G401 (cell line): ENCODE results near the gene POLE. TPM values are rescaled to one million over a fixed set of nuclear protein-coding genes. Genes with fewer than 3 reads are reported as not detected.
"Not testable (repeated sequence)": the region's sequence is repeated elsewhere in the genome, so short reads cannot be mapped to it uniquely, and the experiment has no call there.

Experiments
- DNase-seq: peaks from one replicate; pipeline ENCODE4 v3.0.0-alpha.2; 2015; ENCODE audit warnings: low spot score
- in situ Hi-C: cut with HindIII; loops from 2 replicates; pipeline ENCODE4 v1.10.0; 2016; ENCODE audit warnings: low sequenced_read_pairs, mixed read lengths
- total RNA-seq: library from RNA; depleted of rRNA; stranded (reverse); fragments of >200 nt; shearing (Covaris generic); gene quantifications from 2 replicates; pipeline ENCODE4 v1.2.3, GENCODE V29; 2014

The POLE gene
- total RNA-seq, 1 experiment from 2014 or later: 30.9 TPM

- DNase-seq: no peak
- in situ Hi-C loops: no loop called here
These were observed 82.3 kb downstream of the POLE start for GRCh38 chr12:132604668-132605441.

- no peak for DNase-seq
- in situ Hi-C loops: no loop called here
These were observed 83.0 kb downstream of the POLE start for GRCh38 chr12:132604151-132604618.

DNA sequence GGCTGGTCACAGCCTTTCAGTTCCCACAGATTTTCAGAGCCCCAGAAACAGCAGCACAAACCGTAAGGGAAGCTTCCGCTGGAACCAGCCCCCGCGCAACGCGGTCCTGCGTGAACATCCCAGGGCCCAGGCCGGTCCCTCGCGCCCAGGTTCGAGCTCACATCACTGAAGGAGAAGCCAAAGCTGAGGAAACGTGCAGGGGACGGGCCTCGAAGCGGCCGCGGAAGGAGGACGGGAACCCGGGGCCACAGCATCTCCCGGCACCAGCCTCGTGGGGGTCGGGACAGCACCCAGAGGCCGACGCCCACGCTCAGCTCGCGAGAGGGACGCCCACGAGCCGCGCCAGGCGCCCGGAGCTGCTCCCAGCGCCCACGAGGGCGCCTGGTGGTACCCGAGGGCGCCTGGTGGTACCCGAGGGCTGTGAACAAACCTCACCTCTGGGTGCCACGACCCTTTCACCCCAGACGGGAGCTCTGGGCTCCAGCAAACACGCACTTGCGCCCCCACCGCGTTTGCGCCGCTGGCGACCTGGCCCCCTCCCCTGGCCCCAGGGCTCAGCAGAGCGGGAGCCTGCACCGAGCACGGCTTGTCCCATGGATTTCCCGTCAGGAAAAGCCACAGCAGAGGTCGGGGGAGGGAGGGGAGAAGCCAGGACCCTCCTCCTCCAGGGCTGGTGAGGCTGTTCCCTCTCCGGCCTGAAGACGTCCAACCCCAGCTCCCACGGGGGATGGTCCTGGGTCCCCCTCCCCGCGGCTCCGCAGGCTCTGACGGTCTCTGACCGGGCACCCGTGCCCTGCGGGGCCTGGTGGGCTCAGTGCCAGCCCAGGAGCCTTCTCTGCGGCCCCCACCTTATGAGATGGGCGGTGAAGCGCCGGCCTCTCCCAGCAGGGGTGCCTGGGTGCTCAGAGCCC is 83.6 kb downstream of the POLE start:
- in situ Hi-C loops: no loop called here

GRCh38 chr12:132602572-132603239 is 84.4 kb downstream of the POLE start:
- in situ Hi-C loops: no loop called here
- no peak for DNase-seq

More for the DNA sequence above, 83.6 kb downstream of the POLE start:
- no peak for DNase-seq

GRCh38 chr12:132601171-132601883 is 85.8 kb downstream of the POLE start:
- in situ Hi-C loops: no loop called here
- no peak for DNase-seq

DNA sequence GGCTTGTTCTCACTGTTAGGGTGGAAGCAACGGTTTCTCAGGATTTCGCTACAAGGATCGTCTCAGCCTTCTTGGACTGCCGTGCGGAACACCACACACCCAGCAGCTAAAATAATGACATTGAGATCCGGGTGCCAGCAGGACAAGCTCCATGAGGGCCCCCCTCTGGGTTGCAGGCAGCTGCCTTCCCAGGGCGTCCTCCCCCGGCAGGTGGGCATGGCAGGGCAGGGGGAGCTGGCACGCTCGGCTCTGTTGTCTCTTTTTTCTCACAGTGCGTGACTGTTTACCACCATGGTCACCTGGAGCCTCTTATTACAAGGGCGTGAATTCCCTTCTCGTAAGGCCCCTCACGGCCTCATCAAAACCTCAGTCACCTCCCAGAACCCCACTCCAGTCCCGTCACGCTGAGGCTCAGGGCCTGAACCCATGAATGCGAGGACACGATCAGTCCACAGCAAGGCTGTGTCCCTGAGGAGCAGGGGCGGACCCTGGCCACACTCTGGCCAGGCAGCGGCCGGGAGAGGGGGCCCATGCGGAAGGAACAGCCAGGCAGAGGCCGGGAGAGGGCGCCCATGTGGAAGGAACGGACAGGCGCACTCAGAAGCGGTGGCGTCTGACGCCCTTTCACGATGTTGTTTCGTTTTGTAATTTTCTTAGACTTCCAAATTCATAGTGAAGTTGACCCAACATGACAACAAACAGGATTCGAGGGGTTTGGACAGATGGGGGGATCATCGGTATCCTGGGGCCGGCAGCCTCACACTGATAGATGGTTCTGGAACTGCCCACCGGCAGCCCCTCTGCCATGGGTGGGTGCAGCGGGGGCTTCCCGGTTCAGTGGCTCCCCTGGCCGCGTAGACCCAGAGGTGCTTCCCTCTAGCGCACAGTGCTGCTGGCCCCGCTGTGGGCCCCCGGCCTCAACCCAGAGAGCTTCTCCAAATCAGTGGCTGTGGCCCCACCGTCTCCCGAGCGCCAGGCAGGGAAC is 86.8 kb downstream of the POLE start:
- DNase-seq: peak; percentile 59
- in situ Hi-C loops: no loop called here

- in situ Hi-C loops, DNase-seq: not testable (repeated sequence)
These were observed 87.6 kb downstream of the POLE start for GRCh38 chr12:132599502-132599901.

DNA sequence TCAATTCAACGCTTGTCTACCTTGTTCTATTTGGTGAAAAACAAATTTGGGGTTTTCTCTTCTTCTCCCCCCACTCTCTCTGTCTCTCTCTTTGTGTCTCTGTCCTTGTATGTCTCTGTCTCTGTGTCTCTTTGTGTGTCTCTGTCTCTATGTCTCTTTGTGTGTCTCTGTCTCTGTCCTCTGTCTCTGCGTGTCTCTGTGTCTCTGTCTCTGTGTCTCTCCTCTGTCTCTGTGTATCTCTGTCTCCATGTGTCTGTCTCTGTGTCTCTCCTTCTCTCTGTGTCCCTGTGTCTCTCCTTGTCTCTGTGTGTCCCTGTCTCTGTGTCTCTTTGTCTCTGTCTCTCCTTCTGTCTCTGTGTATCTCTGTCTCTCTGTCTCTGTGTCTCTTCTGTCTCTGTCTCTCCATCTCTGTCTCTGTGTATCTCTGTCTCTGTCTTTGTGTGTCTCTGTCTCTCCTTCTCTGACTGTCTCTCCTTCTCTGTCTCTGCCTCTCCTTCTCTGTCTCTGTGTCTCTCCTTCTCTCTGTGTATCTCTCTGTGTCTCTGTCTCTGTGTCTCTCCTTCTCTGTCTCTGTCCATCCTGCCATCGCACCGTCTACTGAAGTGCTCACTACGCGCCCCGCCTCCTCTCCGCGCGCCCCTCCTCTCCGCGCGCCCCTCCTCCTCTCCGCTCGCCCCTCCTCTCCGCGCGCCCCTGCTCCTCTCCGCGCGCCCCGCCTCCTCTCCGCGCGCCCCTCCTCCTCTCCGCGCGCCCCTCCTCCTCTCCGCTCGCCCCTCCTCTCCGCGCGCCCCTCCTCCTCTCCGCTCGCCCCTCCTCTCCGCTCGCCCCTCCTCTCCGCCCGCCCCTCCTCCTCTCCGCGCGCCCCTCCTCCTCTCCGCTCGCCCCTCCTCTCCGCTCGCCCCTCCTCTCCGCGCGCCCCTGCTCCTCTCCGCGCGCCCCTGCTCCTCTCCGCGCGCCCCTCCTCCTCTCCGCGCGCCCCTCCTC is 89.5 kb downstream of the POLE start:
- DNase-seq: no peak
- in situ Hi-C loops: no loop called here

DNA sequence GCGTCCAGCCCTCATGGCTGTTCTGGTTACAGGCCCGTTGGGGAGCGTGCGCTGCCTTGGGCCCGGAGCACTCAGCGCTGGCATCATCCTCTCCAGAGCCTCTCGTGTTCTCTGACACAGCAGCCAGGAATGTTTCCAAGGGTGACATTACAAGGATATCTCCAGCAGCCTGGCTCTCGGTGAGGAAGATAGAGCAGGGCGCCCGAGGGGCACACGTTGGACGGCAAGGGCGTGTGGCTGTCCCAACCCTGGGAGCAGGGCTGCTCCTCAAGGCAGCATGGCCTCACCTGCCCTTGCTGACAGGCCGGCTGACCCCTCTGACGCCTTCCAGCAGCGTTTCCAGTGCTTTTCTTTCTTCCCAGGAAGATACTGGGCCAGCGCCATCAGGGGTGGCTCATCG is 91.1 kb downstream of the POLE start:
- DNase-seq: no peak
- in situ Hi-C loops: no loop called here

DNA sequence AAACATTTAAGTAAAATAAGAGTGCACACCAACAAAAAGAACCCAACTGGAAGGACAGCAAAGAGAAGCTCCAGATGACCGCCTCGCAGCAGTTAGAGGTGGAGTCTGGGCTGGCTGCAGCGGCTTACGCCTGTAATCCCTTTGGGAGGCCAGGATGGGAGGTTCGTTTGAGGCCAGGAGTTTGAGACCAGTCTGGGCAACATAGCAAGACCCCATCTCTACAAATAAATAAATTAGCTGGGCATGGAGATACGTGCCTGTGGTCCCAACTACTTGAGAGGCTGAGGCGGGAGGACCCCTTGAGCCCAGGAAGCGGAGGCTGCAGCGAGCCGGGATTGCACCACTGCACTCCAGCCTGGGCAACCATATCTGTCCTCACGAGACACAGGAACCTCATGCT is 92.0 kb downstream of the POLE start:
- in situ Hi-C loops: no loop called here
- no peak for DNase-seq

- peak; percentile 99 for DNase-seq
- in situ Hi-C loops: no loop called here
These were observed 93.2 kb downstream of the POLE start for GRCh38 chr12:132593938-132594358.

- in situ Hi-C loops: no loop called here
- DNase-seq: no peak
These were observed 93.6 kb downstream of the POLE start for GRCh38 chr12:132593521-132593920.

GRCh38 chr12:132593071-132593470 is 94.1 kb downstream of the POLE start:
- no peak for DNase-seq
- in situ Hi-C loops: no loop called here

- in situ Hi-C loops: no loop called here
- no peak for DNase-seq
These were observed 94.7 kb downstream of the POLE start for GRCh38 chr12:132592282-132592970.

GRCh38 chr12:132591107-132591935 is 95.8 kb downstream of the POLE start:
- in situ Hi-C loops: no loop called here
- no peak for DNase-seq
